ENCODE measurements around the gene CACNA1B. TPM values are rescaled to one million over a fixed set of nuclear protein-coding genes. Genes with fewer than 3 reads are reported as not detected.

The CACNA1B gene
- total RNA-seq, 1 experiment from 2014 or later = 0.34 TPM

- no peaks in the 10 kb centered on the region for H3K9me3 ChIP-seq (ENCODE audit: low read depth, low read length, poor library complexity, severe bottlenecking)
- POLR2A ChIA-PET (ENCODE audit: low non-redundant PET) = no interaction called here
- CTCF ChIA-PET = no interaction called here
Measured at GRCh38 chr9:138097501-138097991, 220.0 kb downstream of the CACNA1B start.

DNA sequence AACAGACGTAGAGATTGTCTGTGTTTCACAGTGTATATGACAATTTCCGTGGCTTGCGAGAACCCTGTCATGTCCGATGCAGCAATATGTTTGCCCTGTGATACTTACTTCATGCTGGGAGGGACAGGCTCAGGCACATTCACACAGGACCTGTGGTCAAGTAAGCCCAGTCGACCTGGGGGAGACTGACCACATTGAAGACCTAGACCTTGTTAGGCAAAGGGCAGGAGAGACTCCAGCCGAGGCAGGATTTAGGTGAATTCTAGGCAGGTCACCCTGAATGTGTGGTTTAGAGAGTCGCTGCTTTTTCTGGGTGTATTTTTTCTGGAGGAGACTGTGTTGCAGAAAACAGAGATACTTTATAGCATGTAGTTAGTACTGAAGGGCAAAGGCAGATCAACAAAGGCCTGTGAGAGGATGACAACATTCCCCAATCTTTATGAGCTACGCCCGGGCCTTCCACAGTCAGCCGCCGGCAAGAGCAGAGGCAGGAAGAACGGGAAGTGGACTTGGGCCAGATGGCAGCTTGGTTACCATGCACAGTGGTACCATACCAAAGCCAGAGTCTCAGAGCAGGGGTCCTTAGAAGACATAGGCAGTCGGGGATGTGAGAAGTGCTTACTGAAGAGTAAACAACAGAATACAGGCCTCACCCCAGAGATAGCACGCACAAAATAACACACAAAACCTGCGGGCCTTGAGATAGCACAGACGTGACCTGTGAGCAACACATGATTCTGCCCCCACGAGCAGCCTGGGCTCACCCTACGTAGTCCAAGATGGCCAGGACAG lies 220.7 kb downstream of the CACNA1B start:
- no peak for DNase-seq (ENCODE audit: low spot score)
- TF ChIP-seq EZH2 (IDR thresholded peaks at IDR 0.05; ENCODE audit: borderline replicate concordance, low read depth, low read length, poor library complexity, severe bottlenecking) = no peak
- TF ChIP-seq, protein P1, sequence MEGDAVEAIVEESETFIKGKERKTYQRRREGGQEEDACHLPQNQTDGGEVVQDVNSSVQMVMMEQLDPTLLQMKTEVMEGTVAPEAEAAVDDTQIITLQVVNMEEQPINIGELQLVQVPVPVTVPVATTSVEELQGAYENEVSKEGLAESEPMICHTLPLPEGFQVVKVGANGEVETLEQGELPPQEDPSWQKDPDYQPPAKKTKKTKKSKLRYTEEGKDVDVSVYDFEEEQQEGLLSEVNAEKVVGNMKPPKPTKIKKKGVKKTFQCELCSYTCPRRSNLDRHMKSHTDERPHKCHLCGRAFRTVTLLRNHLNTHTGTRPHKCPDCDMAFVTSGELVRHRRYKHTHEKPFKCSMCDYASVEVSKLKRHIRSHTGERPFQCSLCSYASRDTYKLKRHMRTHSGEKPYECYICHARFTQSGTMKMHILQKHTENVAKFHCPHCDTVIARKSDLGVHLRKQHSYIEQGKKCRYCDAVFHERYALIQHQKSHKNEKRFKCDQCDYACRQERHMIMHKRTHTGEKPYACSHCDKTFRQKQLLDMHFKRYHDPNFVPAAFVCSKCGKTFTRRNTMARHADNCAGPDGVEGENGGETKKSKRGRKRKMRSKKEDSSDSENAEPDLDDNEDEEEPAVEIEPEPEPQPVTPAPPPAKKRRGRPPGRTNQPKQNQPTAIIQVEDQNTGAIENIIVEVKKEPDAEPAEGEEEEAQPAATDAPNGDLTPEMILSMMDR (conservative IDR thresholded peaks at IDR 0.05; ENCODE audit: low read depth, low read length) = no peak
- Histone ChIP-seq H3K36me3 (ENCODE audit: insufficient read depth, low read length, poor library complexity, severe bottlenecking) (no peaks in the 10 kb centered on the region), H3K27ac (ENCODE audit: low read depth, low read length, poor library complexity, severe bottlenecking) (no peak overlapping the region), H3K4me1 (ENCODE audit: insufficient read depth, low read length, poor library complexity, severe bottlenecking) (no peaks in the 10 kb centered on the region), H3K4me3 (ENCODE audit: low read depth, low read length, poor library complexity, severe bottlenecking) (no peak overlapping the region), H3K27me3 (replicated peaks; ENCODE audit: insufficient read depth, low read depth, low read length, poor library complexity) (no peaks in the 10 kb centered on the region), H3K9me3 (ENCODE audit: low read depth, low read length, poor library complexity, severe bottlenecking) (no peaks in the 10 kb centered on the region)
- ChIA-PET POLR2A (ENCODE audit: low non-redundant PET) (no interaction called here), CTCF (no interaction called here)
- intact Hi-C loops (cut with micrococcal nuclease; ENCODE audit: unreplicated experiment) = no loop called here
- BruUV-seq (replicated peaks) = no TSS peak

More at GRCh38 chr9:138097501-138097991, 220.0 kb downstream of the CACNA1B start:
- DNase-seq (ENCODE audit: low spot score) = no peak
- TF ChIP-seq EZH2 (IDR thresholded peaks at IDR 0.05; ENCODE audit: borderline replicate concordance, low read depth, low read length, poor library complexity, severe bottlenecking) = no peak
- TF ChIP-seq, protein P1 (conservative IDR thresholded peaks at IDR 0.05; ENCODE audit: low read depth, low read length) = no peak
- H3K27me3 ChIP-seq (replicated peaks; ENCODE audit: insufficient read depth, low read depth, low read length, poor library complexity) = no peaks in the 10 kb centered on the region
- no peaks in the 10 kb centered on the region for H3K36me3 ChIP-seq (ENCODE audit: insufficient read depth, low read length, poor library complexity, severe bottlenecking)
- no TSS peak for BruUV-seq (replicated peaks)
- H3K4me1 ChIP-seq (ENCODE audit: insufficient read depth, low read length, poor library complexity, severe bottlenecking) = no peaks in the 10 kb centered on the region
- no peak overlapping the region for H3K4me3 ChIP-seq (ENCODE audit: low read depth, low read length, poor library complexity, severe bottlenecking)
- intact Hi-C loops (cut with micrococcal nuclease; ENCODE audit: unreplicated experiment) = no loop called here
- H3K27ac ChIP-seq (ENCODE audit: low read depth, low read length, poor library complexity, severe bottlenecking) = no peak overlapping the region

GRCh38 chr9:138098908-138099791 lies 221.6 kb downstream of the CACNA1B start:
- DNase-seq (ENCODE audit: low spot score) = no peak
- H3K9me3 ChIP-seq (ENCODE audit: low read depth, low read length, poor library complexity, severe bottlenecking) = no peaks in the 10 kb centered on the region
- H3K27ac ChIP-seq (ENCODE audit: low read depth, low read length, poor library complexity, severe bottlenecking) = no peak overlapping the region
- POLR2A ChIA-PET (ENCODE audit: low non-redundant PET) = no interaction called here
- H3K27me3 ChIP-seq (replicated peaks; ENCODE audit: insufficient read depth, low read depth, low read length, poor library complexity) = no peaks in the 10 kb centered on the region
- no peaks in the 10 kb centered on the region for H3K4me1 ChIP-seq (ENCODE audit: insufficient read depth, low read length, poor library complexity, severe bottlenecking)
- intact Hi-C loops (cut with micrococcal nuclease; ENCODE audit: unreplicated experiment) = no loop called here
- no TSS peak for BruUV-seq (replicated peaks)
- no peak for TF ChIP-seq EZH2 (IDR thresholded peaks at IDR 0.05; ENCODE audit: borderline replicate concordance, low read depth, low read length, poor library complexity, severe bottlenecking)
- TF ChIP-seq, protein P1 (conservative IDR thresholded peaks at IDR 0.05; ENCODE audit: low read depth, low read length) = no peak
- no peaks in the 10 kb centered on the region for H3K36me3 ChIP-seq (ENCODE audit: insufficient read depth, low read length, poor library complexity, severe bottlenecking)
- CTCF ChIA-PET = no interaction called here
- H3K4me3 ChIP-seq (ENCODE audit: low read depth, low read length, poor library complexity, severe bottlenecking) = no peak overlapping the region
